MCF 10A (cell line): ENCODE data around the gene RSRP1. TPM values are rescaled to one million over a fixed set of nuclear protein-coding genes. Genes with fewer than 3 reads are reported as not detected.
A peak's percentile ranks its signal among the peaks of the same experiment; 100 is the strongest.

Experiments
- BruUV-seq: library from RNA; stranded (reverse); fragments of 400-500 nt; replicated peaks from 2 replicates; lab custom pipeline; 2021; lab: Mats Ljungman, UMichigan
- CTCF ChIA-PET: fragments of 300-600 bp; sonication (Branson Sonifier 250); formaldehyde crosslinking; extraction: SDS; loops from one replicate; lab custom pipeline; 2021; ENCODE audit warnings: antibody characterized with exemption, inconsistent platforms; lab: Yijun Ruan, JAX
- POLR2A ChIA-PET: fragments of 300-600, 350-650 bp; sonication (Branson Sonifier 250); formaldehyde crosslinking; extraction: SDS; loops from one replicate; lab custom pipeline; 2020; ENCODE audit warnings: antibody characterized with exemption, inconsistent platforms; lab: Yijun Ruan, JAX
- DNase-seq: peaks from one replicate; pipeline ENCODE4 v3.0.0-alpha.2; 2018; ENCODE audit not compliant: unreplicated experiment
- H3K27ac Mint-ChIP-seq: one replicate; pipeline ENCODE4 v1.8.0; 2022; ENCODE audit warnings: mild to moderate bottlenecking, low read depth, mixed read lengths; ENCODE audit not compliant: unreplicated experiment
- H3K27me3 Mint-ChIP-seq: one replicate; pipeline ENCODE4 v1.8.0; 2022; ENCODE audit warnings: mixed read lengths; ENCODE audit not compliant: insufficient read depth, unreplicated experiment
- H3K36me3 Mint-ChIP-seq: one replicate; pipeline ENCODE4 v1.8.0; 2022; ENCODE audit warnings: mild to moderate bottlenecking, moderate library complexity, mixed read lengths; ENCODE audit not compliant: insufficient read depth, unreplicated experiment
- H3K4me1 Mint-ChIP-seq: one replicate; pipeline ENCODE4 v1.8.0; 2022; ENCODE audit warnings: mixed read lengths; ENCODE audit not compliant: insufficient read depth, unreplicated experiment
- H3K4me3 Mint-ChIP-seq: one replicate; pipeline ENCODE4 v1.8.0; 2022; ENCODE audit warnings: mild to moderate bottlenecking, moderate library complexity, mixed read lengths; ENCODE audit not compliant: unreplicated experiment
- H3K9me3 Mint-ChIP-seq: one replicate; pipeline ENCODE4 v1.8.0; 2022; ENCODE audit warnings: mixed read lengths; ENCODE audit not compliant: unreplicated experiment
- intact Hi-C: fragments of 100-400 bp; cut with micrococcal nuclease; formaldehyde crosslinking; loops from 2 replicates; pipeline ENCODE4 v1.14.1; 2022
- total RNA-seq: library from RNA; stranded (reverse); gene quantifications from 2 replicates; pipeline ENCODE4 v1.2.3, GENCODE V29; 2022
- TF ChIP-seq, protein P1 (sequence below): fragments of 200-600 bp; IDR thresholded peaks from one replicate; pipeline ENCODE4 v1.8.0; 2022; ENCODE audit warnings: antibody characterized with exemption, mild to moderate bottlenecking; ENCODE audit not compliant: unreplicated experiment

RSRP1 gene
- total RNA-seq, 1 experiment from 2014 or later: 77.2 TPM

DNA sequence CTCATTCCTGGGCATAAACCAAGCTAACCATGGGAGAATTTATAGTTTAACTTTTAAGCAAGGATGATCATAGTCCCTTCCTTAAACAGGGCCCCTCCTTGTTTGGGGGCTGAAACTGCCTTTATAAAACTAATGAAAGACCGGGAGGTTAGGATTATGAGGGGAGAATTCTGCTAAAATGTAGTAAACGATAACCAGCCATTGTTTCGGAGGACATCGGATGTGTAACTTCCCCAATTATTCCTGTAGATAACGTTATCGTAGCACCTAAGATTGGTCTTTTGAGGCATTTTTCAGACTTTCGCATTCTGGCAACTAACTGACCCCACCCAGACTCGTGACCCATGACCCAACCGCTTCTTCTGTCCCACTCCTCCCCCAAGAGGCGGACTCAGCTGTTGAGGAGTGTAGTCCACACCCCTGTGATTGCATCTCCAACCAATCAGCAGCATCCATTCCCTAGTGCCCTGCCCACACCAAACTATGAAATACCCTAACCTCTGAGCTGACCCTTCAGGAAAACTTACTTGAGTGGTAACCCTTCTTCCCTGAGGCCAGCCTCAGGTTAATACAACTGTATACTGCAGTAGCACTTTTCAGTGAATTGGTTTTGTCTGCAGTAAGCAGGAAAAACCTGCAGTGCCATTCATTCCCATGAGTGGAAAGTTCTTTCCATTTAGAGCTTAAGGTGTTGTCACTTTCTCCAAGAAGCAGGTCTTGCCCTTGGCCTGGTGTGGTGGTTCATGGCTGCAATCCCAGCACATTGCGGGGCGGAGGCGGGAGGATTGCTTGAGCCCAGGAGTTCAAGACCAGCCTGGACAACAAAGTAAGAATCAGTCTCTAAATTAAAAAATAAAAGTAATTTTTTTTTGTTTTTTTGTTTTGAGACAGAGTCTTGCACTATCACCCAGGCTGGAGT lies 14.1 kb downstream of the RSRP1 start:
- no peak overlapping the region for H3K27ac Mint-ChIP-seq

GRCh38 chr1:25232027-25232865 lies 15.0 kb downstream of the RSRP1 start, which contains the start of gene SYF2:
TSS of gene SYF2 (minus strand) at chr1:25232502. CDS start at chr1:25232467, 35 bp downstream.
- POLR2A ChIA-PET: interaction anchor here (0.5 to 3.5 kb wide), 27 partner anchors 8 to 938 kb away, joined by 3 to 138 read pairs (median 4); partner anchors contain the start of genes CLIC4, MTFR1L, RSRP1 and TMEM50A
- CTCF ChIA-PET: interaction anchor here (0.6 kb wide), 2 partner anchors 44 to 785 kb away, joined by 3 to 5 read pairs; no protein-coding TSS in a partner anchor
- peak; percentile 91 for DNase-seq
- Mint-ChIP-seq H3K36me3 (peaks cover 38% of the 10 kb centered on the region), H3K27ac (no peak within 1 kb of the TSS), H3K27me3 (no peaks in the 10 kb centered on the region), H3K4me1 (peaks cover 7% of the 10 kb centered on the region), H3K4me3 (no peak within 1 kb of the TSS), H3K9me3 (no peaks in the 10 kb centered on the region)
- BruUV-seq: TSS peak; percentile 71
- intact Hi-C loops: no loop called here
- TF ChIP-seq, protein P1, sequence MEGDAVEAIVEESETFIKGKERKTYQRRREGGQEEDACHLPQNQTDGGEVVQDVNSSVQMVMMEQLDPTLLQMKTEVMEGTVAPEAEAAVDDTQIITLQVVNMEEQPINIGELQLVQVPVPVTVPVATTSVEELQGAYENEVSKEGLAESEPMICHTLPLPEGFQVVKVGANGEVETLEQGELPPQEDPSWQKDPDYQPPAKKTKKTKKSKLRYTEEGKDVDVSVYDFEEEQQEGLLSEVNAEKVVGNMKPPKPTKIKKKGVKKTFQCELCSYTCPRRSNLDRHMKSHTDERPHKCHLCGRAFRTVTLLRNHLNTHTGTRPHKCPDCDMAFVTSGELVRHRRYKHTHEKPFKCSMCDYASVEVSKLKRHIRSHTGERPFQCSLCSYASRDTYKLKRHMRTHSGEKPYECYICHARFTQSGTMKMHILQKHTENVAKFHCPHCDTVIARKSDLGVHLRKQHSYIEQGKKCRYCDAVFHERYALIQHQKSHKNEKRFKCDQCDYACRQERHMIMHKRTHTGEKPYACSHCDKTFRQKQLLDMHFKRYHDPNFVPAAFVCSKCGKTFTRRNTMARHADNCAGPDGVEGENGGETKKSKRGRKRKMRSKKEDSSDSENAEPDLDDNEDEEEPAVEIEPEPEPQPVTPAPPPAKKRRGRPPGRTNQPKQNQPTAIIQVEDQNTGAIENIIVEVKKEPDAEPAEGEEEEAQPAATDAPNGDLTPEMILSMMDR: no peak

More for the DNA sequence above, 14.1 kb downstream of the RSRP1 start:
- ChIA-PET POLR2A (interaction anchor here (0.6 to 3.5 kb wide), 25 partner anchors 9 to 935 kb away, joined by 3 to 138 read pairs (median 3); partner anchors contain the start of genes CLIC4, MTFR1L, RSRP1 and TMEM50A), CTCF (interaction anchor here (0.6 kb wide), 2 partner anchors 45 to 119 kb away, joined by 3 read pairs; no protein-coding TSS in a partner anchor)
- intact Hi-C loops: no loop called here
- BruUV-seq: TSS peak; percentile 91
- Mint-ChIP-seq H3K27me3 (no peaks in the 10 kb centered on the region), H3K4me3 (no peak overlapping the region), H3K4me1 (peaks cover 16% of the 10 kb centered on the region), H3K9me3 (no peaks in the 10 kb centered on the region), H3K36me3 (peaks cover 29% of the 10 kb centered on the region)
- TF ChIP-seq, protein P1: no peak
- DNase-seq: peak; percentile 93

- H3K4me1 Mint-ChIP-seq: no peaks in the 10 kb centered on the region
- no peak for DNase-seq
- intact Hi-C loops: no loop called here
- ChIA-PET CTCF (no interaction called here), POLR2A (no interaction called here)
- no peaks in the 10 kb centered on the region for H3K9me3 Mint-ChIP-seq
- TF ChIP-seq, protein P1: no peak
- peaks cover 90% of the 10 kb centered on the region for H3K36me3 Mint-ChIP-seq
- no peak overlapping the region for H3K27ac Mint-ChIP-seq
- no peaks in the 10 kb centered on the region for H3K27me3 Mint-ChIP-seq
- BruUV-seq: no TSS peak
- H3K4me3 Mint-ChIP-seq: no peak overlapping the region
These were observed 23.8 kb downstream of the RSRP1 start for GRCh38 chr1:25223471-25223870.
